Measurements from ENCODE around the gene LPP.

- TF ChIP-seq CTCF (IDR thresholded peaks at IDR 0.05; ENCODE audit: low read depth, low read length, poor library complexity, severe bottlenecking) (no peak), EZH2phosphoT487 (IDR thresholded peaks at IDR 0.05; ENCODE audit: borderline replicate concordance, low read length) (no peak)
Measured at GRCh38 chr3:188248036-188248561, 94.1 kb downstream of the LPP start.
